ENCODE measurements around the gene PPFIA3. TPM values are rescaled to one million over a fixed set of nuclear protein-coding genes. Genes with fewer than 3 reads are reported as not detected.

Gene PPFIA3
- total RNA-seq, 1 experiment from 2014 or later = 19.1 TPM

GRCh38 chr19:49109051-49109450 lies 10.3 kb upstream of the PPFIA3 start:
- H3K36me3 Mint-ChIP-seq (ENCODE audit: insufficient read depth in 1 of 3, low read depth in 3 of 3) = peaks cover 35 to 52% (median 51%) of the 10 kb centered on the region in 3 experiments
- DNase-seq = no peak
- no peak overlapping the region for H3K56ac ChIP-seq (ENCODE audit: insufficient read length, low read depth, low read length)
- no peak overlapping the region for H2BK120ac ChIP-seq (ENCODE audit: low read depth, low read length, poor library complexity, severe bottlenecking)
- no peaks in the 10 kb centered on the region for H3K27me3 ChIP-seq (ENCODE audit: insufficient read depth, low read length)
- no peak overlapping the region for H3K4ac ChIP-seq (ENCODE audit: low read depth, low read length)
- no peaks in the 10 kb centered on the region for H3K79me1 ChIP-seq (ENCODE audit: insufficient read depth, low read depth, low read length, poor library complexity, severe bottlenecking)
- no peaks in the 10 kb centered on the region for H3K79me2 ChIP-seq (ENCODE audit: insufficient read depth, low read length)
- no peak overlapping the region; a peak in 1 of 5 replicates for H3K4me3 Mint-ChIP-seq
- H3K23me2 ChIP-seq (ENCODE audit: insufficient read length, low read depth, low read length, poor library complexity, severe bottlenecking) = no peaks in the 10 kb centered on the region
- peaks cover 0 to 2% of the 10 kb centered on the region in 2 experiments; a peak in 2 of 5 replicates for H3K9me3 Mint-ChIP-seq
- peak overlapping the region in 2 of 3 experiments; percentile 16 to 91; a peak in 5 of 7 replicates for H3K27ac Mint-ChIP-seq
- H3K18ac ChIP-seq (ENCODE audit: insufficient read length, low read depth, low read length) = no peak overlapping the region
- H3K9ac ChIP-seq (ENCODE audit: extremely low read depth, insufficient read length, low read length) = no peak overlapping the region
- no peak overlapping the region for H4K91ac ChIP-seq (ENCODE audit: insufficient read length, low read depth, low read length)
- H3K9me3 ChIP-seq (ENCODE audit: control insufficient read depth, low read depth, low read length) = no peaks in the 10 kb centered on the region
- no peaks in the 10 kb centered on the region for H4K20me1 ChIP-seq (ENCODE audit: control insufficient read depth, insufficient read depth, insufficient read length)
- no peak overlapping the region for H3K23ac ChIP-seq (ENCODE audit: insufficient read length, low read depth, low read length)
- no peak overlapping the region for H3K4me2 ChIP-seq (ENCODE audit: insufficient read depth, insufficient read length, low read length)
- no peak overlapping the region for H2BK20ac ChIP-seq (ENCODE audit: low read depth, low read length, poor library complexity, severe bottlenecking)
- H3T11ph ChIP-seq (ENCODE audit: low read length) = no peak overlapping the region
- no peak overlapping the region for H2AFZ ChIP-seq (ENCODE audit: low read length)
- H2BK15ac ChIP-seq (ENCODE audit: low read depth, low read length) = no peak overlapping the region
- no peak overlapping the region for H2BK5ac ChIP-seq (ENCODE audit: insufficient read length, low read length)
- H4K5ac ChIP-seq (ENCODE audit: insufficient read length, low read depth, low read length) = no peak overlapping the region
- H2AK5ac ChIP-seq (ENCODE audit: insufficient read length, low read length) = no peak overlapping the region
- whole genome bisulfite sequencing (ENCODE audit: extremely low coverage, insufficient read length, low lambda C conversion rate) = no CpG with 5 or more reads among the region's 5 CpGs
- H2BK12ac ChIP-seq (ENCODE audit: insufficient read length, low read depth, low read length) = no peak overlapping the region
- TF ChIP-seq CTCF (conservative IDR thresholded peaks at IDR 0.05) = no peak
- no peak overlapping the region for H4K8ac ChIP-seq (replicated peaks; ENCODE audit: insufficient read length, low read depth, low read length)
- no peaks in the 10 kb centered on the region for H3K4me1 ChIP-seq (ENCODE audit: insufficient read depth, low read length)
- H3K27me3 Mint-ChIP-seq (ENCODE audit: low read depth) = peaks cover 1% of the 10 kb centered on the region
- H3K4me1 Mint-ChIP-seq = peaks cover 14 to 29% of the 10 kb centered on the region in 2 experiments
- no peak overlapping the region for H3K27ac ChIP-seq (ENCODE audit: insufficient read length, low read depth, low read length)
- H3K14ac ChIP-seq (ENCODE audit: insufficient read depth, low read length) = no peak overlapping the region
